Activated CD4-positive, alpha-beta T cell treated with anti-CD3 and anti-CD28 coated beads for 36 hours (primary cell): Measurements from ENCODE around the gene RBM20. TPM values are rescaled to one million over a fixed set of nuclear protein-coding genes. Genes with fewer than 3 reads are reported as not detected.
"Not testable (repeated sequence)": the region's sequence is repeated elsewhere in the genome, so short reads cannot be mapped to it uniquely, and the experiment has no call there.

Source experiments
- ATAC-seq: fragments of 200-7000 bp; cut with Tn5 transposase; one replicate; pipeline ENCODE4 v1.10.0; 2021; ENCODE audit warnings: mild to moderate bottlenecking, moderate library complexity
- CTCF ChIA-PET: fragments of 350-600 bp; sonication (Branson Sonifier 250); formaldehyde crosslinking; loops from one replicate; lab custom pipeline; 2021; ENCODE audit warnings: antibody characterized with exemption; lab: Charles Lee
- POLR2A ChIA-PET: fragments of 350-600 bp; sonication (Branson Sonifier 250); formaldehyde crosslinking; loops from one replicate; lab custom pipeline; 2021; ENCODE audit warnings: antibody characterized with exemption, inconsistent platforms; lab: Charles Lee
- DNase-seq: peaks from one replicate; pipeline ENCODE4 v3.0.0-alpha.2; 2020
- H3K27ac Mint-ChIP-seq: one replicate; pipeline ENCODE4 v1.8.0; 2021; ENCODE audit warnings: mixed read lengths
- H3K27me3 Mint-ChIP-seq: one replicate; pipeline ENCODE4 v1.8.0; 2021; ENCODE audit warnings: mixed read lengths
- H3K36me3 Mint-ChIP-seq: one replicate; pipeline ENCODE4 v1.8.0; 2021; ENCODE audit warnings: low read depth, mixed read lengths
- H3K4me1 Mint-ChIP-seq: one replicate; pipeline ENCODE4 v1.8.0; 2021; ENCODE audit warnings: mixed read lengths
- H3K4me3 Mint-ChIP-seq: one replicate; pipeline ENCODE4 v1.8.0; 2021; ENCODE audit warnings: mild to moderate bottlenecking, moderate library complexity, mixed read lengths
- H3K9me3 Mint-ChIP-seq: one replicate; pipeline ENCODE4 v1.8.0; 2021; ENCODE audit warnings: low read depth, mixed read lengths
- intact Hi-C, 2 experiments: fragments of 100-400 bp; cut with DNase I in 1 of 2; cut with micrococcal nuclease in 1 of 2; formaldehyde crosslinking; loops; one replicate each; pipeline versions ENCODE4 v1.14.2 to v1.15.1; 2022 to 2024; cut with DNase I, micrococcal nuclease
- total RNA-seq, 2 experiments: library from RNA; stranded (reverse); gene quantifications; one replicate each; pipeline ENCODE4 v1.2.3, GENCODE V29; 2021

The RBM20 gene
- total RNA-seq, 2 experiments from 2014 or later, result 0.05 to 0.40 TPM

- intact Hi-C loops, result loop anchor here (5.0 kb wide), 2 partner anchors 107 to 112 kb away; no protein-coding TSS in a partner anchor
- Mint-ChIP-seq H3K4me1 (peaks cover 39% of the 10 kb centered on the region), H3K36me3 (no peaks in the 10 kb centered on the region), H3K27me3 (no peaks in the 10 kb centered on the region), H3K4me3 (no peak overlapping the region), H3K27ac (no peak overlapping the region), H3K9me3 (no peaks in the 10 kb centered on the region)
- ChIA-PET POLR2A (no interaction called here), CTCF (interaction anchor here (1.3 to 1.4 kb wide), 2 partner anchors 52 to 419 kb away, joined by 3 read pairs; no protein-coding TSS in a partner anchor)
- peak; percentile 26 for DNase-seq
- peak; percentile 72 for ATAC-seq
These were observed 80.2 kb downstream of the RBM20 start for GRCh38 chr10:110724116-110724921.

GRCh38 chr10:110724937-110725336 is 80.8 kb downstream of the RBM20 start:
- POLR2A ChIA-PET, result no interaction called here
- H3K27ac Mint-ChIP-seq, result no peak overlapping the region
- intact Hi-C loops, result loop anchor here (5.0 kb wide), 2 partner anchors 108 to 113 kb away; no protein-coding TSS in a partner anchor

DNA sequence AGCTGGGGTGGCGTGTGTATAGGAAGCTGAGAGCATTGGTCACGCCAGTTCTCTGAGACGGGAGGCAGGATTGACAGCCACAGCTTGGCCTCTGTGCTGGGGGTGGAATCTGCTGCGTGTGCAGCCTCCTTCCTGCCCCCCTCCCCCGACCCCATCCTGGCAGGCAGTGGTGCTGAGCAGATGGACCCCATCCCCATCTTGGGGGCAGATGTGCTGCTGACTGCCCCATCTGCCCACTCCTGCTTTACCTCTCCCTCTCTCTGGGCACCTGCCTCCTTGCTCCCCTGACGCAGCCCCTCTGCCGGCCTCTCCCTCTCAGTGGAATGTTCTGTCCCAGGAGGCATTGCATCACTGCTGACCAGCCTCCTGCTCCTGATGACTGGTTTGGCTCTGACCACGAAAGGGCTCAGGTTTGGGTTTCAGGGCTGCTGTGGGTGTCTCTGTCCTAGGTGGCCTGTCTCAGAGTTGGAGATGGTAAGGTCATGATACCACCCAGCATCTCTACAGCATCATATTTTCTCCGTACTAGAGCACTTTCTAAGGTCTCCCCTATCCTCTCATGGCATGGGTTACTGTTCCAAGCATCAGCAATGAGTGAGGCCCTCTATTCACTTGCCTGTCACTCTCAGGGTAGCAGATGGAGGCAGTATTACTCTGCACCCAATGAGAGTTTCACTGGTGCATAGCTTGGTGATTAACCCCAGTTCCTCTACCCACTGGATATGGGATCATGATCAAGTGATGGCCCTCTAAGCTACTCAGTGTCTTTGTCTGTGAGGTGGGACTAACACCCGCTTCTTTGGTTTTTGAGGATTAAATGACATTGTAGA is 81.9 kb downstream of the RBM20 start:
- POLR2A ChIA-PET, result no interaction called here
- H3K4me1 Mint-ChIP-seq, result peaks cover 39% of the 10 kb centered on the region
- intact Hi-C loops, result no loop called here

More at GRCh38 chr10:110724937-110725336, 80.8 kb downstream of the RBM20 start:
- H3K9me3 Mint-ChIP-seq, result no peaks in the 10 kb centered on the region
- H3K4me3 Mint-ChIP-seq, result no peak overlapping the region
- peak; percentile 51 for ATAC-seq
- DNase-seq, result no peak
- CTCF ChIA-PET, result interaction anchor here (1.3 to 1.4 kb wide), 2 partner anchors 53 to 420 kb away, joined by 3 read pairs; no protein-coding TSS in a partner anchor
- H3K27me3 Mint-ChIP-seq, result no peaks in the 10 kb centered on the region
- H3K4me1 Mint-ChIP-seq, result peaks cover 39% of the 10 kb centered on the region
- no peaks in the 10 kb centered on the region for H3K36me3 Mint-ChIP-seq

GRCh38 chr10:110727785-110728184 is 83.6 kb downstream of the RBM20 start:
- POLR2A ChIA-PET, H3K27ac Mint-ChIP-seq, H3K9me3 Mint-ChIP-seq, H3K27me3 Mint-ChIP-seq, intact Hi-C loops, ATAC-seq, DNase-seq, H3K36me3 Mint-ChIP-seq, H3K4me3 Mint-ChIP-seq, CTCF ChIA-PET: not testable (repeated sequence)
- H3K4me1 Mint-ChIP-seq, result peaks cover 35% of the 10 kb centered on the region

More for the DNA sequence above, 81.9 kb downstream of the RBM20 start:
- ATAC-seq (peak; percentile 45), DNase-seq (no peak)
- no peaks in the 10 kb centered on the region for H3K27me3 Mint-ChIP-seq
- CTCF ChIA-PET, result interaction anchor here (1.4 kb wide), 1 partner anchor 54 kb away, joined by 3 read pairs; no protein-coding TSS in a partner anchor
- no peak overlapping the region for H3K4me3 Mint-ChIP-seq
- H3K36me3 Mint-ChIP-seq, result no peaks in the 10 kb centered on the region
- no peak overlapping the region for H3K27ac Mint-ChIP-seq
- H3K9me3 Mint-ChIP-seq, result no peaks in the 10 kb centered on the region

DNA sequence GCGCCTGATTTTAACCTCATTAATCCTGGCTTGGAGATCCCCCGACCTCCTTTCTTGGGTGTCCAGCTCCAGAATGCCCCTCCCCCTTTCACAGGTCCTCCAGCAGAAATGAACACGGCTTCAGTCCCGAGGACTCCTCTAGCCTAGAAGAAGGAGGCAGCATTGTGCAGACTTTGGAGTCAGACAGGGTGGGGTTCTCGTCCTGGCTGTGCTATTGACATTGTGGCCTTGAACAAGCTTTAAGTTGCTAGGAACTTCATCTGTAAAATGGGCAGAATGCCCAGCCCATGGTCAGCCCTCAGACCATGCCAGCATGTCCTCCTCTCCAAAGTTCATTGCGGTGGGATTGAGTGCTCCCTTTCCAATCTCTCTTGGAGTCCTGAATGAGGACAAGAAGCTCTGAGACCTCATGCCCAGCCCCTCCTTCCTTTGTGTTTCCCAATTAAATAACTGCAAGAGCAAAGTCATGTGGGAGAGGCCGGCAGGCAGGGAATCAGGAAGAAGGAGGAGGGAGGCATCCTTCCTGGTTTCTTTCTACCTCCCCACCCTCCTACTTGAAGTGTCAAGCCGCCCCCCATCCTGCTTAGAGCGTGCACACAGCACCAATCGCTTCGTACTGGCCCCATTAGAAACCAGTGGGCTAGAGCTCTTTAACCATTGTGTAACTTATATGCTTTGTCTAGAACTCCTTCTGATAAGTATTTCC is 86.4 kb downstream of the RBM20 start:
- Mint-ChIP-seq H3K9me3 (no peaks in the 10 kb centered on the region), H3K4me1 (peaks cover 24% of the 10 kb centered on the region), H3K4me3 (no peak overlapping the region), H3K36me3 (no peaks in the 10 kb centered on the region), H3K27ac (no peak overlapping the region), H3K27me3 (no peaks in the 10 kb centered on the region)
- ChIA-PET POLR2A (no interaction called here), CTCF (interaction anchor here (0.5 to 1.3 kb wide), 3 partner anchors 8 to 58 kb away, joined by 3 to 4 read pairs (median 3); no protein-coding TSS in a partner anchor)
- DNase-seq, result no peak
- intact Hi-C loops, result no loop called here
- no peak for ATAC-seq

GRCh38 chr10:110733218-110733952 is 89.2 kb downstream of the RBM20 start:
- DNase-seq (peak; percentile 24), ATAC-seq (peak; percentile 30)
- Mint-ChIP-seq H3K27ac (no peak overlapping the region), H3K27me3 (no peaks in the 10 kb centered on the region), H3K4me1 (peaks cover 13% of the 10 kb centered on the region), H3K9me3 (no peaks in the 10 kb centered on the region), H3K36me3 (no peaks in the 10 kb centered on the region), H3K4me3 (peak overlapping the region; percentile 37)
- intact Hi-C loops, result no loop called here
- CTCF ChIA-PET, result interaction anchor here (0.6 to 1.2 kb wide), 5 partner anchors 12 to 176 kb away, joined by 3 read pairs; no protein-coding TSS in a partner anchor
- POLR2A ChIA-PET, result no interaction called here

DNA sequence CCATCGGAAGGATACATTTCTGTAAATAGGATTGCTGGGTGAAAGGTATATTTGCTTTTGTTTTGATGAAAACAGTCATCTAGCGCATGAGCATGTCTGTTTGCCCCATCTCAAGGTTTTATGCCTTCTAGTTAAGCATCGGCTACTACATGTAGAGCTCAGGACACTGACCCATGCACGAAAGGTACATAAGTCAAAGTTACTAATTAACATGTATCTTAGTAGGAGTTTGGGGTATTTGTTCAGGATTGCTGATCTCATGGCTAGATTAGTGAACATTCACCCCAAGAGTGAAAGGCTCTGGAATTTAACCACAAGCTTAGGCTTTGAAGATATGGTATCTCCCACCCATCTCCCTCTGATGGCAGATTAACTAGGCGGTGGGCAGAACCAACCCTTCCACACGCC is 91.5 kb downstream of the RBM20 start:
- H3K36me3 Mint-ChIP-seq, result no peaks in the 10 kb centered on the region
- H3K4me3 Mint-ChIP-seq, result no peak overlapping the region
- CTCF ChIA-PET, result no interaction called here
- peaks cover 20% of the 10 kb centered on the region for H3K4me1 Mint-ChIP-seq
- no peak for DNase-seq
- H3K27ac Mint-ChIP-seq, result no peak overlapping the region
- H3K9me3 Mint-ChIP-seq, result no peaks in the 10 kb centered on the region
- ATAC-seq, result no peak
- POLR2A ChIA-PET, result no interaction called here
- no peaks in the 10 kb centered on the region for H3K27me3 Mint-ChIP-seq
- intact Hi-C loops, result no loop called here

GRCh38 chr10:110737886-110738634 is 93.9 kb downstream of the RBM20 start:
- ChIA-PET CTCF (interaction anchor here (0.7 to 1.6 kb wide), 4 partner anchors 9 to 155 kb away, joined by 3 to 7 read pairs (median 4); no protein-coding TSS in a partner anchor), POLR2A (no interaction called here)
- Mint-ChIP-seq H3K9me3 (no peaks in the 10 kb centered on the region), H3K4me3 (no peak overlapping the region), H3K27ac (no peak overlapping the region), H3K27me3 (no peaks in the 10 kb centered on the region), H3K4me1 (peaks cover 41% of the 10 kb centered on the region), H3K36me3 (no peaks in the 10 kb centered on the region)
- intact Hi-C loops, result no loop called here
- ATAC-seq (no peak), DNase-seq (no peak)

GRCh38 chr10:110739811-110740271 is 95.7 kb downstream of the RBM20 start:
- ChIA-PET POLR2A (no interaction called here), CTCF (interaction anchor here (0.5 to 1.6 kb wide), 8 partner anchors 10 to 1768 kb away, joined by 3 to 5 read pairs (median 3); no protein-coding TSS in a partner anchor)
- H3K9me3 Mint-ChIP-seq, result no peaks in the 10 kb centered on the region
- peaks cover 43% of the 10 kb centered on the region for H3K4me1 Mint-ChIP-seq
- no peak overlapping the region for H3K4me3 Mint-ChIP-seq
- H3K27me3 Mint-ChIP-seq, result no peaks in the 10 kb centered on the region
- H3K27ac Mint-ChIP-seq, result no peak overlapping the region
- peak; percentile 68 for ATAC-seq
- intact Hi-C loops, result loop anchor here in 1 of 2 experiments (10.0 kb wide), 1 partner anchor 255 kb away; no protein-coding TSS in a partner anchor
- no peaks in the 10 kb centered on the region for H3K36me3 Mint-ChIP-seq
- peak; percentile 26 for DNase-seq
